ENCODE measurements around the gene AASDH.

GRCh38 chr4:56318555-56318954 lies 68.7 kb downstream of the AASDH start:
- TF ChIP-seq SIN3A (IDR thresholded peaks at IDR 0.05; ENCODE audit: borderline replicate concordance, insufficient read depth, low read depth, low read length) (no peak), CTCF (IDR thresholded peaks at IDR 0.05) (no peak), POLR2AphosphoS5 (IDR thresholded peaks at IDR 0.05; ENCODE audit: low read depth, low read length) (no peak), REST (IDR thresholded peaks at IDR 0.05; ENCODE audit: insufficient read depth in 1 of 2, low read depth in 2 of 2, low read length in 1 of 2) (no peak), TCF7L2 (IDR thresholded peaks at IDR 0.05; ENCODE audit: low read depth, low read length) (no peak)

All from Panc1 (cell line).